Measurements from ENCODE around the gene PPP2R5C. TPM values are rescaled to one million over a fixed set of nuclear protein-coding genes. Genes with fewer than 3 reads are reported as not detected.
"Not testable (repeated sequence)": the region's sequence is repeated elsewhere in the genome, so short reads cannot be mapped to it uniquely, and the experiment has no call there.

The PPP2R5C gene
- total and polyA plus RNA-seq, 2 of the 4 experiments (the other 2 are of a cell fraction), result 65.9 to 78.7 TPM

DNA sequence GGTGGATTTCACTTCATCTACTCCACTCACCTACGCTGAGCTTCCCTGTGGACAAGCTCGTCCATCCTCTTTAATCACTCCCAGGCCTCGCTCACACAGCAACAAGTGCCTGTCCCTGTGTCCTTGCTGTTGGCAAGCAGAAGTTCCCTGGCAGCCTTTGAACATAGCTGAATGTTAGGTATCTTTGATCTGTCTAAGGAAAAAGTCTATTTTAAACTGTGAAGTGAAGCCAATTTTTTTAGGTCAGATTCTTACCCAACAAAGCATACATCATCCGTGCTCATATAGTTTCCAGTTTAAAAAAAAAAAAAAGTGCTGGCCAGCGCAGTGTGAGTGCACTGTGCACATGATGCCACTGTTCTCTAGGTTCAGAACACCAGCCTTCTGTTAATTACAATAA, 36.3 kb downstream of the PPP2R5C start:
- dilution Hi-C loops (cut with HindIII; ENCODE audit: low sequenced_read_pairs, unreplicated experiment) (no loop called here), in situ Hi-C loops (cut with MboI; ENCODE audit: low sequenced_read_pairs) (no loop called here)

DNA sequence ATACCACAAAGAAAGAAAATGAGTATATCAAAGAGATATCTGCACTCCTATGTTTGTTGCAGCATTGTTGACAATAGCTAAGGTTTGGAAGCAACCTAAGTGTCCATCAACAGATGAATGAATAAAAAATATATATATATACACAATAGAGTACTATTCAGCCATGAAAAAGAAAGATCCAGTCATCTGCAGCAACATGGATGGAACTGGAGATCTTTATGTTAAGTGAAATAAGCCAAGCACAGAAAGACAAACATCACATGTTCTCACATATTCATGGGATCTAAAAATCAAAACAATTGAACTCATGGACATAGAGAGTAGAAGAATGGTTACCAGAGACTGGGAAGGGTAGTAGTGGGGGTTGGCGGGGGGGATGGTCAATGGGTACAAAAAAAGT, 42.9 kb downstream of the PPP2R5C start:
- H3K36me3 ChIP-seq (ENCODE audit: control insufficient read depth, insufficient read depth, low read length); H2BK5ac ChIP-seq (ENCODE audit: low read depth, low read length, poor library complexity, severe bottlenecking); H3K27ac ChIP-seq (ENCODE audit: insufficient read depth, low read length); H3K4me3 ChIP-seq (ENCODE audit: insufficient read depth, low read depth, low read length); H3K9ac ChIP-seq (ENCODE audit: low read depth, low read length); H2AFZ ChIP-seq (replicated peaks; ENCODE audit: low read length, poor library complexity); H3K9me3 ChIP-seq (ENCODE audit: control insufficient read depth, insufficient read depth, low read length); H3K14ac ChIP-seq (replicated peaks; ENCODE audit: low read depth, low read length); H3K27me3 ChIP-seq (ENCODE audit: control insufficient read depth, insufficient read depth, low read length); BruUV-seq (replicated peaks); H3K9me1 ChIP-seq (ENCODE audit: insufficient read depth, low read length); dilution Hi-C loops (cut with HindIII; ENCODE audit: low sequenced_read_pairs, unreplicated experiment); H4K20me1 ChIP-seq (ENCODE audit: insufficient read depth, low read length); H3K4ac ChIP-seq (ENCODE audit: low read depth, low read length); H2BK15ac ChIP-seq (ENCODE audit: low read depth, low read length); H4K8ac ChIP-seq (ENCODE audit: low read depth in 2 of 2, low read length in 2 of 2); POLR2A ChIA-PET (ENCODE audit: unreplicated experiment); H4K5ac ChIP-seq (ENCODE audit: low read depth, low read length); H3K79me1 ChIP-seq (ENCODE audit: low read depth in 1 of 2, low read length in 2 of 2); H2BK20ac ChIP-seq (ENCODE audit: low read depth, low read length); H3K18ac ChIP-seq (ENCODE audit: low read depth, low read length); H2BK120ac ChIP-seq (ENCODE audit: low read depth, low read length); DNase-seq; in situ Hi-C loops (cut with MboI; ENCODE audit: low sequenced_read_pairs); H3K23ac ChIP-seq (ENCODE audit: low read depth, low read length); H3K4me2 ChIP-seq (ENCODE audit: low read depth, low read length); H3K4me1 ChIP-seq (ENCODE audit: control insufficient read depth, insufficient read depth, low read length); H3K56ac ChIP-seq (ENCODE audit: extremely low read depth, insufficient read depth, low read length); H4K91ac ChIP-seq (ENCODE audit: insufficient read depth, low read depth, low read length); ATAC-seq (ENCODE audit: low read depth); CTCF ChIA-PET; H2AK5ac ChIP-seq (ENCODE audit: low read depth, low read length); H2AK9ac ChIP-seq (replicated peaks; ENCODE audit: low read depth, low read length, poor library complexity): not testable (repeated sequence)
- WGBS, 2 experiments (ENCODE audit: extremely low coverage in 2 of 2, insufficient read length in 1 of 2), result no CpG with 5 or more reads among the region's 1 CpG
- intact Hi-C loops (cut with micrococcal nuclease), result loop anchor here (1.0 kb wide), 1 partner anchor 10 kb away; no protein-coding TSS in a partner anchor

More for the DNA sequence above, 36.3 kb downstream of the PPP2R5C start:
- Histone ChIP-seq H3K23ac (ENCODE audit: low read depth, low read length) (no peak overlapping the region), H3K27ac (ENCODE audit: insufficient read depth, low read length) (no peak overlapping the region), H2BK15ac (ENCODE audit: low read depth, low read length) (no peak overlapping the region), H2AK9ac (replicated peaks; ENCODE audit: low read depth, low read length, poor library complexity) (no peak overlapping the region), H2BK120ac (ENCODE audit: low read depth, low read length) (no peak overlapping the region), H4K8ac (ENCODE audit: low read depth in 2 of 2, low read length in 2 of 2) (no peak overlapping the region), H3K9ac (ENCODE audit: low read depth, low read length) (no peak overlapping the region), H3K36me3 (ENCODE audit: control insufficient read depth, insufficient read depth, low read length) (no peaks in the 10 kb centered on the region), H3K4me1 (ENCODE audit: control insufficient read depth, insufficient read depth, low read length) (no peaks in the 10 kb centered on the region), H3K4ac (ENCODE audit: low read depth, low read length) (no peak overlapping the region), H2BK5ac (ENCODE audit: low read depth, low read length, poor library complexity, severe bottlenecking) (no peak overlapping the region), H3K9me3 (ENCODE audit: control insufficient read depth, insufficient read depth, low read length) (no peaks in the 10 kb centered on the region), H2BK20ac (ENCODE audit: low read depth, low read length) (no peak overlapping the region), H3K4me3 (ENCODE audit: insufficient read depth, low read depth, low read length) (no peak overlapping the region), H4K5ac (ENCODE audit: low read depth, low read length) (no peak overlapping the region), H4K20me1 (ENCODE audit: insufficient read depth, low read length) (no peaks in the 10 kb centered on the region), H3K18ac (ENCODE audit: low read depth, low read length) (no peak overlapping the region), H4K91ac (ENCODE audit: insufficient read depth, low read depth, low read length) (no peak overlapping the region), H2AFZ (replicated peaks; ENCODE audit: low read length, poor library complexity) (no peak overlapping the region), H2AK5ac (ENCODE audit: low read depth, low read length) (no peak overlapping the region), H3K14ac (replicated peaks; ENCODE audit: low read depth, low read length) (no peak overlapping the region), H3K9me1 (ENCODE audit: insufficient read depth, low read length) (peaks cover 3% of the 10 kb centered on the region; the same call in 1 of the 2 replicates), H3K27me3 (ENCODE audit: control insufficient read depth, insufficient read depth, low read length) (no peaks in the 10 kb centered on the region), H3K79me1 (ENCODE audit: low read depth in 1 of 2, low read length in 2 of 2) (peaks cover 0 to 3% of the 10 kb centered on the region in 2 experiments; a peak in 1 of 4 replicates), H3K56ac (ENCODE audit: extremely low read depth, insufficient read depth, low read length) (no peak overlapping the region), H3K4me2 (ENCODE audit: low read depth, low read length) (no peak overlapping the region)
- no TSS peak for BruUV-seq (replicated peaks)
- intact Hi-C loops (cut with micrococcal nuclease), result no loop called here
- WGBS, 2 experiments (ENCODE audit: extremely low coverage in 2 of 2, insufficient read length in 1 of 2), result no CpG with 5 or more reads among the region's 5 CpGs
- CTCF ChIA-PET, result no interaction called here
- POLR2A ChIA-PET (ENCODE audit: unreplicated experiment), result no interaction called here
- no peak for DNase-seq
- TF ChIP-seq FOS (IDR thresholded peaks at IDR 0.05; ENCODE audit: low read depth, low read length) (no peak), MAFK (IDR thresholded peaks at IDR 0.05; ENCODE audit: low read depth, low read length) (no peak), BHLHE40 (IDR thresholded peaks at IDR 0.05; ENCODE audit: low read depth, low read length) (no peak), CEBPB (IDR thresholded peaks at IDR 0.05; ENCODE audit: low read depth, low read length) (no peak), RFX5 (IDR thresholded peaks at IDR 0.05; ENCODE audit: low read depth, low read length) (no peak), MXI1 (IDR thresholded peaks at IDR 0.05; ENCODE audit: borderline replicate concordance, low read depth, low read length) (no peak), NFE2L2 (IDR thresholded peaks at IDR 0.05; ENCODE audit: low read depth, low read length) (no peak), RAD21 (IDR thresholded peaks at IDR 0.05; ENCODE audit: low read length) (no peak), SMC3 (IDR thresholded peaks at IDR 0.05; ENCODE audit: low read depth, low read length) (no peak), CHD1 (IDR thresholded peaks at IDR 0.05; ENCODE audit: low read depth, low read length) (no peak)
- TF ChIP-seq, protein P1, sequence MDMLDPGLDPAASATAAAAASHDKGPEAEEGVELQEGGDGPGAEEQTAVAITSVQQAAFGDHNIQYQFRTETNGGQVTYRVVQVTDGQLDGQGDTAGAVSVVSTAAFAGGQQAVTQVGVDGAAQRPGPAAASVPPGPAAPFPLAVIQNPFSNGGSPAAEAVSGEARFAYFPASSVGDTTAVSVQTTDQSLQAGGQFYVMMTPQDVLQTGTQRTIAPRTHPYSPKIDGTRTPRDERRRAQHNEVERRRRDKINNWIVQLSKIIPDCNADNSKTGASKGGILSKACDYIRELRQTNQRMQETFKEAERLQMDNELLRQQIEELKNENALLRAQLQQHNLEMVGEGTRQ (IDR thresholded peaks at IDR 0.05; ENCODE audit: low read depth, low read length), result no peak
- TF ChIP-seq, protein P2, sequence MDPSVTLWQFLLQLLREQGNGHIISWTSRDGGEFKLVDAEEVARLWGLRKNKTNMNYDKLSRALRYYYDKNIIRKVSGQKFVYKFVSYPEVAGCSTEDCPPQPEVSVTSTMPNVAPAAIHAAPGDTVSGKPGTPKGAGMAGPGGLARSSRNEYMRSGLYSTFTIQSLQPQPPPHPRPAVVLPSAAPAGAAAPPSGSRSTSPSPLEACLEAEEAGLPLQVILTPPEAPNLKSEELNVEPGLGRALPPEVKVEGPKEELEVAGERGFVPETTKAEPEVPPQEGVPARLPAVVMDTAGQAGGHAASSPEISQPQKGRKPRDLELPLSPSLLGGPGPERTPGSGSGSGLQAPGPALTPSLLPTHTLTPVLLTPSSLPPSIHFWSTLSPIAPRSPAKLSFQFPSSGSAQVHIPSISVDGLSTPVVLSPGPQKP (IDR thresholded peaks at IDR 0.05; ENCODE audit: borderline replicate concordance, low read depth, low read length), result no peak
- ATAC-seq (ENCODE audit: low read depth), result no peak
